ENCODE data around the gene PPRC1.

DNA sequence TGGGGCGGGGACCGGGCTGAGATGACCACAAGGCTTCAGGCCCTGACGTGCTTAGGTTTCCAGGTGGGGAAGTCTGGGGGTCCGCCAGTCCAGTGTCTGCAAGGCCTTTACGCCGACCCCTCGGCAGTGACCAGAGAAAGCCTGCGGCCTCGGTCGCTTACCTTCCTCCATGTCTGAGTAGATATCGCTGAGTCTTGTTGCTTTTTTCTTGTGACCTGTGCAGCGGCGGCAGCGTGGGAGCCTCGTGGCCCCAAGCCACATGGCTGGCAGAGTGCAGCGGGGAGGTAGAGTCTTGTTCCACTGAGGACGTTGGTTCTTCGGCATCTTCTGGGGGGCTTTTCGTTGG lies 19.7 kb downstream of the PPRC1 start:
- TF ChIP-seq ZNF274 (IDR thresholded peaks at IDR 0.05; ENCODE audit: low read depth, low read length) (no peak), YY1 (IDR thresholded peaks at IDR 0.05; ENCODE audit: insufficient read depth, insufficient read length) (no peak)
